Spleen (tissue), 11 donors: Measurements from ENCODE around the gene TNFSF9. TPM values are rescaled to one million over a fixed set of nuclear protein-coding genes. Genes with fewer than 3 reads are reported as not detected.
"Not testable (repeated sequence)": the region's sequence is repeated elsewhere in the genome, so short reads cannot be mapped to it uniquely, and the experiment has no call there.

Experiments used
- DNase-seq: peaks from one replicate; pipeline ENCODE4 v3.0.0-alpha.2; 2020
- H3K27ac ChIP-seq, 8 donors: fragments of 200-600 bp; sonication (generic) in 7 of 8; 1 replicate in 4 of 8; 2 replicates in 4 of 8; pipeline versions ENCODE4 v1.5.0 to v1.8.0; 2016 to 2021; ENCODE audit warnings: inconsistent platforms in 4 of 8, mild to moderate bottlenecking in 4 of 8, moderate library complexity in 1 of 8
- H3K27me3 ChIP-seq, 7 donors: fragments of 200-600 bp; sonication (generic) in 6 of 7; replicated peaks in 1 of 7; 1 replicate in 4 of 7; 2 replicates in 3 of 7; pipeline versions ENCODE4 v1.5.0 to v1.8.0; 2016 to 2021; ENCODE audit warnings: inconsistent platforms in 3 of 7, mild to moderate bottlenecking in 1 of 7
- H3K36me3 ChIP-seq, 6 donors: fragments of 200-600 bp; sonication (generic) in 5 of 6; 1 replicate in 4 of 6; 2 replicates in 2 of 6; pipeline versions ENCODE4 v1.5.0 to v1.8.0; 2016 to 2021; ENCODE audit warnings: inconsistent platforms in 2 of 6
- H3K4me1 ChIP-seq, 6 donors: fragments of 200-600 bp; sonication (generic) in 5 of 6; 1 replicate in 3 of 6; 2 replicates in 3 of 6; pipeline versions ENCODE4 v1.5.0 to v1.8.0; 2016 to 2021; ENCODE audit warnings: inconsistent platforms in 3 of 6
- H3K4me3 ChIP-seq, 8 donors: fragments of 200-600 bp; sonication (generic) in 7 of 8; 1 replicate in 4 of 8; 2 replicates in 4 of 8; pipeline versions ENCODE4 v1.5.0 to v1.8.0; 2016 to 2021; ENCODE audit warnings: inconsistent platforms in 4 of 8, mild to moderate bottlenecking in 4 of 8, moderate library complexity in 2 of 8
- H3K9me3 ChIP-seq, 8 donors: fragments of 200-600 bp; sonication (generic) in 7 of 8; 1 replicate in 4 of 8; 2 replicates in 4 of 8; pipeline versions ENCODE4 v1.5.0 to v1.8.0; 2016 to 2021; ENCODE audit warnings: inconsistent platforms in 4 of 8
- CTCF ChIP-seq, 11 experiments: fragments of 200-600 bp in 7 of 11; fragments of 450-650 bp in 4 of 11; sonication (generic) in 4 of 11; IDR thresholded peaks in 8 of 11; conservative IDR thresholded peaks in 3 of 11; 1 replicate in 7 of 11; 2 replicates in 4 of 11; pipeline versions ENCODE4 v1.4.0 to v1.8.0; 2016 to 2021; ENCODE audit warnings: antibody characterized with exemption in 11 of 11, inconsistent platforms in 4 of 11, mild to moderate bottlenecking in 1 of 11
- POLR2A ChIP-seq, 3 donors: fragments of 450-650 bp; IDR thresholded peaks; one replicate each; pipeline ENCODE4 v1.5.1; 2017; ENCODE audit warnings: antibody characterized with exemption in 3 of 3, mild to moderate bottlenecking in 1 of 3
- POLR2AphosphoS5 ChIP-seq, 3 donors: sonication (generic); formaldehyde crosslinking; IDR thresholded peaks; one replicate each; pipeline ENCODE4 v1.5.1; 2017; ENCODE audit warnings: antibody characterized with exemption in 3 of 3
- WGBS, 5 donors: extraction: QIAGEN DNeasy Blood & Tissue Kit in 3 of 5; methylation state at CpG; one replicate each; pipeline versions ENCODE4 v1.1.5 to v1.1.7; 2013 to 2018; 5-methylcytosine and 5-hydroxymethylcytosine counted together
- intact Hi-C: fragments of 100-400 bp; cut with DNase I; formaldehyde crosslinking; loops from one replicate; pipeline ENCODE4 v1.15.0; 2023; ENCODE audit warnings: low total_unique reads
- polyA plus RNA-seq, 3 donors: library from polyadenylated mRNA; stranded (reverse); fragments of 200-250 nt; gene quantifications; one replicate each; pipeline ENCODE4 v1.2.1, GENCODE V29; 2013
- total RNA-seq, 7 donors: library from RNA; depleted of rRNA in 3 of 7; stranded (reverse); fragments of >200 nt in 3 of 7; fragmentation: NEBNext Ultra II Directional in 4 of 7; extraction: Animal tissue kit (Norgen Biotek cat#: 25700) in 4 of 7; gene quantifications; one replicate each; pipeline versions ENCODE4 v1.1.0 to v1.2.1, GENCODE V29; 2016 to 2021
- donor health status: healthy with polysubstance abuse.
- donor health status: DM: no; HTN: no; CAD: no; lungs with moderate emphysema.
- donor health status: DM: no; HTN: no; CAD: no.
- donor health status: Bipolar disorder and iron deficiency.
- donor health status: healthy.
- donor health status: DM: no; HTN: no; CAD: no.
- donor health status: DM: yes; HTN: yes; CAD: no.

The TNFSF9 gene
- total and polyA plus RNA-seq, 10 donors, result 0.72 to 4.1 (median 2.9) TPM

- intact Hi-C loops, result no loop called here
Observed at GRCh38 chr19:6551607-6552450, 21.0 kb downstream of the TNFSF9 start.

GRCh38 chr19:6556043-6556449 is 25.2 kb downstream of the TNFSF9 start:
- intact Hi-C loops, result no loop called here
- peaks cover 0 to 26% (median 0%) of the 10 kb centered on the region in 7 donors for H3K27me3 ChIP-seq
- no peak for DNase-seq
- H3K36me3 ChIP-seq, result no peaks in the 10 kb centered on the region
- H3K4me3 ChIP-seq, result no peak overlapping the region
- 76 to 82% (median 78%) methylated on average over 2 of the region's 2 CpGs for WGBS, 5 donors
- no peak overlapping the region for H3K27ac ChIP-seq
- TF ChIP-seq CTCF (IDR thresholded peaks at IDR 0.05 in 8 of 11, conservative IDR thresholded peaks at IDR 0.05 in 3 of 11), result no peak
- no peak for TF ChIP-seq POLR2A (IDR thresholded peaks at IDR 0.05)
- no peak for TF ChIP-seq POLR2AphosphoS5 (IDR thresholded peaks at IDR 0.05)
- peaks cover 0 to 4% (median 0%) of the 10 kb centered on the region in 8 donors for H3K9me3 ChIP-seq
- peaks cover 0 to 12% (median 9%) of the 10 kb centered on the region in 6 donors for H3K4me1 ChIP-seq

More at GRCh38 chr19:6551607-6552450, 21.0 kb downstream of the TNFSF9 start:
- Histone ChIP-seq H3K27me3 (peaks cover 0 to 16% (median 0%) of the 10 kb centered on the region in 7 donors), H3K9me3 (peaks cover 0 to 9% (median 0%) of the 10 kb centered on the region in 8 donors), H3K4me3 (peak overlapping the region in 1 of 8 donors; percentile 31), H3K36me3 (no peaks in the 10 kb centered on the region), H3K4me1 (peaks cover 0 to 12% (median 9%) of the 10 kb centered on the region in 6 donors), H3K27ac (peak overlapping the region in 1 of 8 donors; percentile 32)
- peak; percentile 90 for DNase-seq
- 11 to 34% (median 26%) methylated on average over 11 to 28 of the region's 28 CpGs for WGBS, 5 donors
- TF ChIP-seq POLR2AphosphoS5 (IDR thresholded peaks at IDR 0.05) (peak in 2 of 3 donors; percentile 51 to 67), CTCF (IDR thresholded peaks at IDR 0.05 in 8 of 11, conservative IDR thresholded peaks at IDR 0.05 in 3 of 11) (peak in 10 of 11 experiments; percentile 17 to 72 (median 46)), POLR2A (IDR thresholded peaks at IDR 0.05) (no peak)

- Histone ChIP-seq H3K4me3 (no peak overlapping the region), H3K27me3 (peaks cover 0 to 20% (median 0%) of the 10 kb centered on the region in 7 donors), H3K36me3 (no peaks in the 10 kb centered on the region), H3K9me3 (no peaks in the 10 kb centered on the region), H3K27ac (no peak overlapping the region), H3K4me1 (peaks cover 0 to 8% (median 6%) of the 10 kb centered on the region in 6 donors)
- TF ChIP-seq POLR2A (IDR thresholded peaks at IDR 0.05) (no peak), POLR2AphosphoS5 (IDR thresholded peaks at IDR 0.05) (no peak), CTCF (IDR thresholded peaks at IDR 0.05 in 8 of 11, conservative IDR thresholded peaks at IDR 0.05 in 3 of 11) (no peak)
- DNase-seq, result no peak
- intact Hi-C loops, result no loop called here
- 36 to 43% (median 37%) methylated on average over 11 of the region's 11 CpGs for WGBS, 5 donors
Observed at GRCh38 chr19:6556480-6557195, 25.8 kb downstream of the TNFSF9 start.

- H3K4me1 ChIP-seq, intact Hi-C loops, H3K27ac ChIP-seq, DNase-seq, H3K36me3 ChIP-seq, H3K4me3 ChIP-seq: not testable (repeated sequence)
- 52 to 89% (median 69%) methylated on average over 1 of the region's 1 CpG for WGBS, 5 donors
- Histone ChIP-seq H3K27me3 (peaks cover 0 to 19% (median 0%) of the 10 kb centered on the region in 7 donors), H3K9me3 (peaks cover 0 to 17% (median 9%) of the 10 kb centered on the region in 8 donors)
Observed at GRCh38 chr19:6562437-6562836, 31.6 kb downstream of the TNFSF9 start.
